Testis (tissue), 2 donors: ENCODE data around the gene IFT52.

Experiments used
- POLR2A ChIP-seq: fragments of 450-650 bp; IDR thresholded peaks from one replicate; pipeline ENCODE4 v1.6.1; 2017; ENCODE audit warnings: antibody characterized with exemption, mild to moderate bottlenecking, moderate library complexity
- TF ChIP-seq, protein P1 (sequence below), 3 experiments: fragments of 450-650 bp in 2 of 3; fragments of 200-600 bp in 1 of 3; sonication (generic) in 1 of 3; IDR thresholded peaks; one replicate each; pipeline ENCODE4 v1.5.1; 2016 to 2019; ENCODE audit warnings: antibody characterized with exemption in 3 of 3, mild to moderate bottlenecking in 2 of 3, moderate library complexity in 1 of 3

DNA sequence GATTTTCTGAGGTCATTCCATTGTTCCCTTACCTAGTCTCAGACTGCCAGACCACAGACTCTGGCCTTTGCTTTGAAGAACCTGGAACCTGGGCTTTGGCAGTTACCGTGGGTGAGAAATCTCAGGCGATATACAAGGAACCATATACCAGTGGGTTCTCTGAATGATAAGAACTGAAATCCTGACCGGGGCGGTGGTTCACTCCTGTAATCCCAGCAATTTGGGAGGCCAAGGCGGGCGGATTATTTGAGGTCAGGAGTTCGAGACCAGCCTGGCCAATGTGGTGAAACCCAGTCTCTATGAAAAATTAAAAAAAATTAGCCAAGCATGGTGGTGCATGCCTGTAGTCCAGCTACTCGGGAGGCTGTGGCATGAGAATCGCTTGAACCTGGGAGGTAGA, 46.2 kb upstream of the IFT52 start:
- no peak for TF ChIP-seq POLR2A
- TF ChIP-seq, protein P1, sequence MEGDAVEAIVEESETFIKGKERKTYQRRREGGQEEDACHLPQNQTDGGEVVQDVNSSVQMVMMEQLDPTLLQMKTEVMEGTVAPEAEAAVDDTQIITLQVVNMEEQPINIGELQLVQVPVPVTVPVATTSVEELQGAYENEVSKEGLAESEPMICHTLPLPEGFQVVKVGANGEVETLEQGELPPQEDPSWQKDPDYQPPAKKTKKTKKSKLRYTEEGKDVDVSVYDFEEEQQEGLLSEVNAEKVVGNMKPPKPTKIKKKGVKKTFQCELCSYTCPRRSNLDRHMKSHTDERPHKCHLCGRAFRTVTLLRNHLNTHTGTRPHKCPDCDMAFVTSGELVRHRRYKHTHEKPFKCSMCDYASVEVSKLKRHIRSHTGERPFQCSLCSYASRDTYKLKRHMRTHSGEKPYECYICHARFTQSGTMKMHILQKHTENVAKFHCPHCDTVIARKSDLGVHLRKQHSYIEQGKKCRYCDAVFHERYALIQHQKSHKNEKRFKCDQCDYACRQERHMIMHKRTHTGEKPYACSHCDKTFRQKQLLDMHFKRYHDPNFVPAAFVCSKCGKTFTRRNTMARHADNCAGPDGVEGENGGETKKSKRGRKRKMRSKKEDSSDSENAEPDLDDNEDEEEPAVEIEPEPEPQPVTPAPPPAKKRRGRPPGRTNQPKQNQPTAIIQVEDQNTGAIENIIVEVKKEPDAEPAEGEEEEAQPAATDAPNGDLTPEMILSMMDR (IDR thresholded peaks at IDR 0.05), result no peak
